ENCODE results near the gene SLC27A5.

GRCh38 chr19:58479303-58479702 lies 32.5 kb downstream of the SLC27A5 start:
- TF ChIP-seq TAF1 (IDR thresholded peaks at IDR 0.05; ENCODE audit: borderline replicate concordance, low read depth, low read length), result no peak
- no peak for TF ChIP-seq CHD2 (IDR thresholded peaks at IDR 0.05; ENCODE audit: low read length, partially characterized antibody)

Data from SK-N-SH (cell line).